Cardiac muscle cell (in vitro differentiated cells and primary cell): ENCODE measurements around the gene PRSS8. TPM values are rescaled to one million over a fixed set of nuclear protein-coding genes. Genes with fewer than 3 reads are reported as not detected.
"Not testable (repeated sequence)": the region's sequence is repeated elsewhere in the genome, so short reads cannot be mapped to it uniquely, and the experiment has no call there.

Experiments used
- DNase-seq, 2 donors: peaks; one replicate each; pipeline versions ENCODE4 v3.0.0 to v3.0.0-alpha.2; 2010 to 2017; ENCODE audit warnings: low read depth in 1 of 2, low spot score in 1 of 2
- H3K27ac ChIP-seq: fragments of 200-600 bp; sonication (generic); 2 replicates; pipeline ENCODE4 v1.5.1; 2016
- H3K27me3 ChIP-seq: fragments of 200-600 bp; sonication (generic); 2 replicates; pipeline ENCODE4 v1.6.0; 2016; ENCODE audit warnings: control low read depth
- H3K36me3 ChIP-seq: fragments of 200-600 bp; sonication (generic); 2 replicates; pipeline ENCODE4 v1.5.1; 2016; ENCODE audit warnings: control low read depth
- H3K4me1 ChIP-seq: fragments of 200-600 bp; sonication (generic); 2 replicates; pipeline ENCODE4 v1.8.1; 2017; ENCODE audit warnings: low read depth, mild to moderate bottlenecking, mixed run types
- H3K4me3 ChIP-seq: fragments of 200-600 bp; sonication (generic); 2 replicates; pipeline ENCODE4 v1.5.1; 2016; ENCODE audit warnings: mild to moderate bottlenecking
- H3K9me3 ChIP-seq: fragments of 200-600 bp; sonication (generic); 2 replicates; pipeline ENCODE4 v1.5.1; 2017; ENCODE audit warnings: low read depth, mild to moderate bottlenecking, control low read depth
- CTCF ChIP-seq: IDR thresholded peaks from 2 replicates; pipeline ENCODE4 v1.5.1; 2012; ENCODE audit warnings: low read depth, mild to moderate bottlenecking, low read length
- polyA plus RNA-seq: library from polyadenylated mRNA; unstranded; fragments of >200 nt; fragmentation: Nextera tagmentation; extraction: Ambion mirVana; gene quantifications from 2 replicates; pipeline ENCODE4 v1.2.1, GENCODE V29; 2016
- total RNA-seq: library from RNA; depleted of rRNA; stranded (reverse); fragments of >200 nt; gene quantifications from 2 replicates; pipeline ENCODE4 v1.2.3, GENCODE V29; 2016

Gene PRSS8
- total and polyA plus RNA-seq, 2 experiments from 2014 or later: 11.6 to 22.5 TPM

GRCh38 chr16:31148896-31149295 is 13.4 kb upstream of the PRSS8 start:
- no peaks in the 10 kb centered on the region for H3K36me3 ChIP-seq
- no peak overlapping the region for H3K4me3 ChIP-seq
- no peak for TF ChIP-seq CTCF
- H3K27ac ChIP-seq: no peak overlapping the region
- DNase-seq: no peak
- H3K27me3 ChIP-seq: peaks cover 42% of the 10 kb centered on the region
- H3K9me3 ChIP-seq: no peaks in the 10 kb centered on the region
- H3K4me1 ChIP-seq: no peaks in the 10 kb centered on the region

- peaks cover 42% of the 10 kb centered on the region for H3K27me3 ChIP-seq
- H3K36me3 ChIP-seq: no peaks in the 10 kb centered on the region
- no peaks in the 10 kb centered on the region for H3K4me1 ChIP-seq
- TF ChIP-seq CTCF: no peak
- H3K27ac ChIP-seq: no peak overlapping the region
- no peak for DNase-seq
- H3K9me3 ChIP-seq: no peaks in the 10 kb centered on the region
- H3K4me3 ChIP-seq: no peak overlapping the region
Observed at GRCh38 chr16:31148281-31148728, 12.8 kb upstream of the PRSS8 start.

- Histone ChIP-seq H3K27me3 (peaks cover 42% of the 10 kb centered on the region), H3K4me3 (no peak overlapping the region), H3K9me3 (no peaks in the 10 kb centered on the region), H3K4me1 (no peaks in the 10 kb centered on the region), H3K27ac (no peak overlapping the region), H3K36me3 (no peaks in the 10 kb centered on the region)
- TF ChIP-seq CTCF: no peak
- no peak for DNase-seq
Observed at GRCh38 chr16:31147574-31147973, 12.0 kb upstream of the PRSS8 start.

- peaks cover 42% of the 10 kb centered on the region for H3K27me3 ChIP-seq
- no peak for DNase-seq
- no peak overlapping the region for H3K4me3 ChIP-seq
- peaks cover 7% of the 10 kb centered on the region for H3K4me1 ChIP-seq
- H3K36me3 ChIP-seq: no peaks in the 10 kb centered on the region
- H3K27ac ChIP-seq: no peak overlapping the region
- H3K9me3 ChIP-seq: no peaks in the 10 kb centered on the region
- TF ChIP-seq CTCF: no peak
Observed at GRCh38 chr16:31145398-31145990, 10.0 kb upstream of the PRSS8 start.

GRCh38 chr16:31144418-31144817 is 8.9 kb upstream of the PRSS8 start:
- H3K27ac ChIP-seq, H3K36me3 ChIP-seq, H3K4me3 ChIP-seq, H3K9me3 ChIP-seq, H3K4me1 ChIP-seq: not testable (repeated sequence)
- peak in 1 of 2 donors; percentile 17 for DNase-seq
- peaks cover 38% of the 10 kb centered on the region for H3K27me3 ChIP-seq

GRCh38 chr16:31143694-31144148 is 8.2 kb upstream of the PRSS8 start:
- H3K9me3 ChIP-seq: no peaks in the 10 kb centered on the region
- H3K4me3 ChIP-seq: no peak overlapping the region
- TF ChIP-seq CTCF: no peak
- no peak overlapping the region for H3K27ac ChIP-seq
- H3K36me3 ChIP-seq: no peaks in the 10 kb centered on the region
- H3K4me1 ChIP-seq: peaks cover 7% of the 10 kb centered on the region
- DNase-seq: no peak
- peaks cover 31% of the 10 kb centered on the region for H3K27me3 ChIP-seq
